Type B pancreatic cell (in vitro differentiated cells): ENCODE data around the gene PRKCE. TPM values are rescaled to one million over a fixed set of nuclear protein-coding genes. Genes with fewer than 3 reads are reported as not detected.
A peak's percentile ranks its signal among the peaks of the same experiment; 100 is the strongest.
"Not testable (repeated sequence)": the region's sequence is repeated elsewhere in the genome, so short reads cannot be mapped to it uniquely, and the experiment has no call there.

ENCODE experiments used
- DNase-seq: peaks from one replicate; pipeline ENCODE4 v3.0.0; 2021; ENCODE audit warnings: mixed read lengths; ENCODE audit not compliant: unreplicated experiment; ENCODE audit errors: extremely low spot score
- H3K27ac Mint-ChIP-seq: 2 replicates; pipeline ENCODE4 v1.8.0; 2021; ENCODE audit warnings: mild to moderate bottlenecking, mixed read lengths
- H3K27me3 Mint-ChIP-seq: 2 replicates; pipeline ENCODE4 v1.8.0; 2021; ENCODE audit warnings: mixed read lengths
- H3K36me3 Mint-ChIP-seq: 2 replicates; pipeline ENCODE4 v1.8.0; 2021; ENCODE audit warnings: mixed read lengths
- H3K4me1 Mint-ChIP-seq: one replicate; pipeline ENCODE4 v1.8.0; 2021; ENCODE audit warnings: mixed read lengths; ENCODE audit not compliant: unreplicated experiment
- H3K4me3 Mint-ChIP-seq: 2 replicates; pipeline ENCODE4 v1.8.0; 2021; ENCODE audit warnings: mild to moderate bottlenecking, mixed read lengths
- H3K9me3 Mint-ChIP-seq: 2 replicates; pipeline ENCODE4 v1.8.0; 2021; ENCODE audit warnings: mixed read lengths
- CTCF ChIP-seq: fragments of 200-600 bp; sonication (generic); conservative IDR thresholded peaks from 2 replicates; pipeline ENCODE4 v1.5.0; 2021; ENCODE audit warnings: antibody characterized with exemption, mild to moderate bottlenecking
- total RNA-seq: library from RNA; stranded (reverse); gene quantifications from 2 replicates; pipeline ENCODE4 v1.2.1, GENCODE V29; 2021; ENCODE audit warnings: low replicate concordance

PRKCE gene
- total RNA-seq, 1 donor from 2014 or later, result 21.2 TPM

- Mint-ChIP-seq H3K27me3 (no peaks in the 10 kb centered on the region), H3K9me3 (peaks cover 4% of the 10 kb centered on the region), H3K36me3 (no peaks in the 10 kb centered on the region), H3K4me3 (no peak overlapping the region), H3K4me1 (peaks cover 15% of the 10 kb centered on the region), H3K27ac (no peak overlapping the region)
- TF ChIP-seq CTCF, result no peak
- DNase-seq, result no peak
These were observed 264.0 kb downstream of the PRKCE start for GRCh38 chr2:45915523-45915922.

GRCh38 chr2:45917561-45918176 is 266.2 kb downstream of the PRKCE start:
- peaks cover 15% of the 10 kb centered on the region for H3K4me1 Mint-ChIP-seq
- H3K36me3 Mint-ChIP-seq, H3K4me3 Mint-ChIP-seq, H3K27me3 Mint-ChIP-seq, H3K9me3 Mint-ChIP-seq, DNase-seq, H3K27ac Mint-ChIP-seq: not testable (repeated sequence)

GRCh38 chr2:45918463-45919159 is 267.1 kb downstream of the PRKCE start:
- no peaks in the 10 kb centered on the region for H3K27me3 Mint-ChIP-seq
- peaks cover 4% of the 10 kb centered on the region for H3K9me3 Mint-ChIP-seq
- no peak overlapping the region for H3K4me3 Mint-ChIP-seq
- DNase-seq, result no peak
- H3K36me3 Mint-ChIP-seq, result no peaks in the 10 kb centered on the region
- no peak overlapping the region for H3K27ac Mint-ChIP-seq
- TF ChIP-seq CTCF, result no peak
- H3K4me1 Mint-ChIP-seq, result peaks cover 14% of the 10 kb centered on the region

- H3K4me3 Mint-ChIP-seq, result no peak overlapping the region
- no peak for DNase-seq
- no peak for TF ChIP-seq CTCF
- no peaks in the 10 kb centered on the region for H3K27me3 Mint-ChIP-seq
- no peaks in the 10 kb centered on the region for H3K36me3 Mint-ChIP-seq
- no peak overlapping the region for H3K27ac Mint-ChIP-seq
- peaks cover 18% of the 10 kb centered on the region for H3K4me1 Mint-ChIP-seq
- H3K9me3 Mint-ChIP-seq, result peaks cover 4% of the 10 kb centered on the region
These were observed 267.7 kb downstream of the PRKCE start for GRCh38 chr2:45919160-45919650.

- no peak for DNase-seq
- Mint-ChIP-seq H3K36me3 (no peaks in the 10 kb centered on the region), H3K4me3 (no peak overlapping the region), H3K27me3 (no peaks in the 10 kb centered on the region), H3K4me1 (peaks cover 18% of the 10 kb centered on the region), H3K27ac (peak overlapping the region; percentile 46), H3K9me3 (peaks cover 4% of the 10 kb centered on the region)
- TF ChIP-seq CTCF, result no peak
These were observed 268.2 kb downstream of the PRKCE start for GRCh38 chr2:45919711-45920111.

GRCh38 chr2:45921921-45922320 is 270.4 kb downstream of the PRKCE start:
- no peak for DNase-seq
- Mint-ChIP-seq H3K4me1 (peaks cover 18% of the 10 kb centered on the region), H3K27me3 (no peaks in the 10 kb centered on the region), H3K9me3 (peaks cover under 1% of the 10 kb centered on the region), H3K27ac (no peak overlapping the region), H3K36me3 (no peaks in the 10 kb centered on the region), H3K4me3 (no peak overlapping the region)
- no peak for TF ChIP-seq CTCF
